ENCODE data around the gene CYP2F1. TPM values are rescaled to one million over a fixed set of nuclear protein-coding genes. Genes with fewer than 3 reads are reported as not detected.

The CYP2F1 gene
- total and polyA plus RNA-seq, 2 of the 13 experiments (the other 11 are each of a cell fraction or from before 2014, with no cell fraction given): not detected

DNA sequence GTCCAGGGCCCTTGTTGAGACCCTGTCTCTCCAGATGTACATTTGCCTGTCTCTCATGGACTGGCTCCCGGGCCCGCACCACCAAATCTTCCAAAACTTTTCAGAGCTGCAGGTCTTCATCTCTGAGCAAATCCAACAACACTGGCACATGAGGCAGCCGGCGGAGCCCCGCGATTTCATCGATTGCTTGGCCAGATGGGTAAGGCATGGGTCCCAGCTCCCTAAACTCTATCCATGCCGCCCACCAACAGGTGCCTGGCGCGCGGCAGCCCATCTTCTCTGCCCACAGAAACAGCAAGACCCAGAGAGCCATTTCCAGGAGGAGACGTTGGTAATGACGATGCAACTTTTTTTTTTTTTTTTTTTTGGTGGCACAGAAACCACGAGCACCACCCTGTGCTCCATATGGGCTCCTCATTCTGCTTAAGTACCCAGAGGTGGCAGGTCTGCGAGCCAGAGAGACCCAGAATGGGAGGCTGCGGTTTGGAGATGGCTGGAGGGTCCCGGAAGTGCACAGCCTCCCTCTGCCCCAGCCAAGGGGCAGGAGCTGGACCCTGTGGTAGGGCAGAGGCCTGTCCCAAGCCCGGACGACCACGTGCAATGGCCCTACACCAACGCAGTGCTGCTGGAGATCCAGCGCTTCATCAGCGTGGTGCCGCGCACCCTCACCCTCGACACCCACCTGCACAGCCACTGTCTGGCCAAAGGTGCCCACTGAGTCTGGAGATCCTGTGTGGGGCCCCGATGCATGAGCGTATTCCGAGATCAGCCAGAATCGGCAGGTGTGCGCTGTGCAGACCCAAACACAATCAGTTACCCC, 22.6 kb downstream of the CYP2F1 start:
- no peak for FAIRE-seq
- Histone ChIP-seq H4K20me1 (ENCODE audit: insufficient read depth, low read length) (no peaks in the 10 kb centered on the region), H3K4me2 (ENCODE audit: low read depth, low read length) (no peak overlapping the region), H3K4me1 (ENCODE audit: insufficient read depth, low read length) (no peaks in the 10 kb centered on the region), H3K27ac (ENCODE audit: extremely low read length, insufficient read depth, low read length) (no peak overlapping the region), H3K27me3 (ENCODE audit: control insufficient read depth in 1 of 2, insufficient read depth in 2 of 2, low read length in 2 of 2) (peaks cover 1 to 4% of the 10 kb centered on the region in 2 experiments; a peak in 3 of 5 replicates), H3K79me2 (ENCODE audit: insufficient read depth, low read length) (no peaks in the 10 kb centered on the region), H2AFZ (ENCODE audit: low read length) (no peak overlapping the region), H3K9me3 (ENCODE audit: low read length) (no peaks in the 10 kb centered on the region), H3K4me3 (replicated peaks in 1 of 3; ENCODE audit: insufficient read depth in 1 of 3, low read depth in 2 of 3, low read length in 3 of 3) (no peak overlapping the region), H3K9ac (ENCODE audit: insufficient read depth, low read depth, low read length) (no peak overlapping the region), H3K36me3 (replicated peaks in 1 of 2; ENCODE audit: control insufficient read depth in 1 of 2, insufficient read depth in 2 of 2, low read length in 2 of 2) (no peaks in the 10 kb centered on the region)
- ChIA-PET POLR2A (no interaction called here), CTCF (ENCODE audit: low intra/inter-chr PET ratio, low total read pairs) (no interaction called here)
- ATAC-seq: no peak
- WGBS (ENCODE audit: low lambda C conversion rate): 65% methylated on average over 24 of the region's 31 CpGs
- BruUV-seq (replicated peaks): no TSS peak
- intact Hi-C loops (cut with micrococcal nuclease; ENCODE audit: unreplicated experiment) (no loop called here), in situ Hi-C loops (cut with HindIII; ENCODE audit: extremely low pct_ligation_motif_present, low pct_unique_long_range_greater_than_20kb) (loop anchor here (10.0 to 25.0 kb wide), 2 partner anchors 322 to 475 kb away; no protein-coding TSS in a partner anchor)
- no peak for DNase-seq (ENCODE audit: low spot score)
- TF ChIP-seq NR2F1 (CRISPR knock-in tag; IDR thresholded peaks at IDR 0.05) (no peak), TAF1 (CRISPR knock-in tag; IDR thresholded peaks at IDR 0.05) (no peak), XBP1 (CRISPR knock-in tag; IDR thresholded peaks at IDR 0.05) (no peak), RELA (CRISPR knock-in tag; IDR thresholded peaks at IDR 0.05) (no peak), NCOA1 (CRISPR knock-in tag; IDR thresholded peaks at IDR 0.05) (no peak), FLYWCH1 (CRISPR knock-in tag; IDR thresholded peaks at IDR 0.05) (no peak), ATRX (CRISPR knock-in tag; IDR thresholded peaks at IDR 0.05; ENCODE audit: borderline replicate concordance) (no peak), POLR2AphosphoS5 (IDR thresholded peaks at IDR 0.05; ENCODE audit: low read depth, low read length) (no peak), U2AF1 (optimal IDR thresholded peaks at IDR 0.05; ENCODE audit: low read depth, low read length) (no peak)
- TF ChIP-seq, protein P1, sequence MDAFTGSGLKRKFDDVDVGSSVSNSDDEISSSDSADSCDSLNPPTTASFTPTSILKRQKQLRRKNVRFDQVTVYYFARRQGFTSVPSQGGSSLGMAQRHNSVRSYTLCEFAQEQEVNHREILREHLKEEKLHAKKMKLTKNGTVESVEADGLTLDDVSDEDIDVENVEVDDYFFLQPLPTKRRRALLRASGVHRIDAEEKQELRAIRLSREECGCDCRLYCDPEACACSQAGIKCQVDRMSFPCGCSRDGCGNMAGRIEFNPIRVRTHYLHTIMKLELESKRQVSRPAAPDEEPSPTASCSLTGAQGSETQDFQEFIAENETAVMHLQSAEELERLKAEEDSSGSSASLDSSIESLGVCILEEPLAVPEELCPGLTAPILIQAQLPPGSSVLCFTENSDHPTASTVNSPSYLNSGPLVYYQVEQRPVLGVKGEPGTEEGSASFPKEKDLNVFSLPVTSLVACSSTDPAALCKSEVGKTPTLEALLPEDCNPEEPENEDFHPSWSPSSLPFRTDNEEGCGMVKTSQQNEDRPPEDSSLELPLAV (CRISPR knock-in tag; conservative IDR thresholded peaks at IDR 0.05; ENCODE audit: low read depth): no peak
- TF ChIP-seq, protein P2, sequence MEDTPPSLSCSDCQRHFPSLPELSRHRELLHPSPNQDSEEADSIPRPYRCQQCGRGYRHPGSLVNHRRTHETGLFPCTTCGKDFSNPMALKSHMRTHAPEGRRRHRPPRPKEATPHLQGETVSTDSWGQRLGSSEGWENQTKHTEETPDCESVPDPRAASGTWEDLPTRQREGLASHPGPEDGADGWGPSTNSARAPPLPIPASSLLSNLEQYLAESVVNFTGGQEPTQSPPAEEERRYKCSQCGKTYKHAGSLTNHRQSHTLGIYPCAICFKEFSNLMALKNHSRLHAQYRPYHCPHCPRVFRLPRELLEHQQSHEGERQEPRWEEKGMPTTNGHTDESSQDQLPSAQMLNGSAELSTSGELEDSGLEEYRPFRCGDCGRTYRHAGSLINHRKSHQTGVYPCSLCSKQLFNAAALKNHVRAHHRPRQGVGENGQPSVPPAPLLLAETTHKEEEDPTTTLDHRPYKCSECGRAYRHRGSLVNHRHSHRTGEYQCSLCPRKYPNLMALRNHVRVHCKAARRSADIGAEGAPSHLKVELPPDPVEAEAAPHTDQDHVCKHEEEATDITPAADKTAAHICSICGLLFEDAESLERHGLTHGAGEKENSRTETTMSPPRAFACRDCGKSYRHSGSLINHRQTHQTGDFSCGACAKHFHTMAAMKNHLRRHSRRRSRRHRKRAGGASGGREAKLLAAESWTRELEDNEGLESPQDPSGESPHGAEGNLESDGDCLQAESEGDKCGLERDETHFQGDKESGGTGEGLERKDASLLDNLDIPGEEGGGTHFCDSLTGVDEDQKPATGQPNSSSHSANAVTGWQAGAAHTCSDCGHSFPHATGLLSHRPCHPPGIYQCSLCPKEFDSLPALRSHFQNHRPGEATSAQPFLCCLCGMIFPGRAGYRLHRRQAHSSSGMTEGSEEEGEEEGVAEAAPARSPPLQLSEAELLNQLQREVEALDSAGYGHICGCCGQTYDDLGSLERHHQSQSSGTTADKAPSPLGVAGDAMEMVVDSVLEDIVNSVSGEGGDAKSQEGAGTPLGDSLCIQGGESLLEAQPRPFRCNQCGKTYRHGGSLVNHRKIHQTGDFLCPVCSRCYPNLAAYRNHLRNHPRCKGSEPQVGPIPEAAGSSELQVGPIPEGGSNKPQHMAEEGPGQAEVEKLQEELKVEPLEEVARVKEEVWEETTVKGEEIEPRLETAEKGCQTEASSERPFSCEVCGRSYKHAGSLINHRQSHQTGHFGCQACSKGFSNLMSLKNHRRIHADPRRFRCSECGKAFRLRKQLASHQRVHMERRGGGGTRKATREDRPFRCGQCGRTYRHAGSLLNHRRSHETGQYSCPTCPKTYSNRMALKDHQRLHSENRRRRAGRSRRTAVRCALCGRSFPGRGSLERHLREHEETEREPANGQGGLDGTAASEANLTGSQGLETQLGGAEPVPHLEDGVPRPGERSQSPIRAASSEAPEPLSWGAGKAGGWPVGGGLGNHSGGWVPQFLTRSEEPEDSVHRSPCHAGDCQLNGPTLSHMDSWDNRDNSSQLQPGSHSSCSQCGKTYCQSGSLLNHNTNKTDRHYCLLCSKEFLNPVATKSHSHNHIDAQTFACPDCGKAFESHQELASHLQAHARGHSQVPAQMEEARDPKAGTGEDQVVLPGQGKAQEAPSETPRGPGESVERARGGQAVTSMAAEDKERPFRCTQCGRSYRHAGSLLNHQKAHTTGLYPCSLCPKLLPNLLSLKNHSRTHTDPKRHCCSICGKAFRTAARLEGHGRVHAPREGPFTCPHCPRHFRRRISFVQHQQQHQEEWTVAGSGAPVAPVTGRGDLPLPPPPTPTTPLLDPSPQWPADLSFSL (CRISPR knock-in tag; IDR thresholded peaks at IDR 0.05): no peak
- TF ChIP-seq, protein P3, sequence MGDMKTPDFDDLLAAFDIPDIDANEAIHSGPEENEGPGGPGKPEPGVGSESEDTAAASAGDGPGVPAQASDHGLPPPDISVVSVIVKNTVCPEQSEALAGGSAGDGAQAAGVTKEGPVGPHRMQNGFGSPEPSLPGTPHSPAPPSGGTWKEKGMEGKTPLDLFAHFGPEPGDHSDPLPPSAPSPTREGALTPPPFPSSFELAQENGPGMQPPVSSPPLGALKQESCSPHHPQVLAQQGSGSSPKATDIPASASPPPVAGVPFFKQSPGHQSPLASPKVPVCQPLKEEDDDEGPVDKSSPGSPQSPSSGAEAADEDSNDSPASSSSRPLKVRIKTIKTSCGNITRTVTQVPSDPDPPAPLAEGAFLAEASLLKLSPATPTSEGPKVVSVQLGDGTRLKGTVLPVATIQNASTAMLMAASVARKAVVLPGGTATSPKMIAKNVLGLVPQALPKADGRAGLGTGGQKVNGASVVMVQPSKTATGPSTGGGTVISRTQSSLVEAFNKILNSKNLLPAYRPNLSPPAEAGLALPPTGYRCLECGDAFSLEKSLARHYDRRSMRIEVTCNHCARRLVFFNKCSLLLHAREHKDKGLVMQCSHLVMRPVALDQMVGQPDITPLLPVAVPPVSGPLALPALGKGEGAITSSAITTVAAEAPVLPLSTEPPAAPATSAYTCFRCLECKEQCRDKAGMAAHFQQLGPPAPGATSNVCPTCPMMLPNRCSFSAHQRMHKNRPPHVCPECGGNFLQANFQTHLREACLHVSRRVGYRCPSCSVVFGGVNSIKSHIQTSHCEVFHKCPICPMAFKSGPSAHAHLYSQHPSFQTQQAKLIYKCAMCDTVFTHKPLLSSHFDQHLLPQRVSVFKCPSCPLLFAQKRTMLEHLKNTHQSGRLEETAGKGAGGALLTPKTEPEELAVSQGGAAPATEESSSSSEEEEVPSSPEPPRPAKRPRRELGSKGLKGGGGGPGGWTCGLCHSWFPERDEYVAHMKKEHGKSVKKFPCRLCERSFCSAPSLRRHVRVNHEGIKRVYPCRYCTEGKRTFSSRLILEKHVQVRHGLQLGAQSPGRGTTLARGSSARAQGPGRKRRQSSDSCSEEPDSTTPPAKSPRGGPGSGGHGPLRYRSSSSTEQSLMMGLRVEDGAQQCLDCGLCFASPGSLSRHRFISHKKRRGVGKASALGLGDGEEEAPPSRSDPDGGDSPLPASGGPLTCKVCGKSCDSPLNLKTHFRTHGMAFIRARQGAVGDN (CRISPR knock-in tag; IDR thresholded peaks at IDR 0.05): no peak

All from HepG2 (cell line).